Measurements from ENCODE around the gene TUNAR.

The TUNAR gene

DNA sequence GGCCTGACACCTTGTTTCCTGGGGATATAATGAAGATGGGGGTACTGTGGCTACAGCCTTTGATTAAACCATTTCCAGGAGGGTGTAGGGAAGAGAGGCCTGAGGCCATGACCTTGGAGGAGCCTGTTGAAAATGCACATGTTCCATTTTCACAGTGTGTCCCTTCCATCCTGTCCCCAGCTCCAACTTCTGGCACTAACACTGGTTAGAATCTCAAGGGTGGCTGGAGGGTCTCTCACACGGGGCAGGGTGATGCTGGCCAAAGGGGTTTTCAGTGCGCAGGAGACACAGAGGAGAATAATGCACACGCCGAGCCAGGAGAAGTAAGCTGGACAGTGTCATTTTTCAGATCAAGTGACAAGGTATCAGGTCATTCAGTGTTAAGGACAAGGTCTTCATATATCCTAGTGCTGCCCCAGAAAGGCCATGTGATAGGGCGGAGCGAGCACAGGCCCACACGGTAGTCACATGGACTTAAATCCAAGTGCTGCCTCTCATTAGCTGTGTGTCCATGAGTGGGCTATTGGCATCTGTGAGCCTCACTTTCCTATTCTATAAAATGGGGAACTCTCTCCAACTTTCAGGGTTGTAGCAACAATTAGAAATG lies 36.4 kb upstream of the TUNAR start:
- no peak for TF ChIP-seq ARNT (IDR thresholded peaks at IDR 0.05)
- DNase-seq (ENCODE audit: extremely low spot score): no peak
- CTCF ChIA-PET: no interaction called here
- POLR2A ChIA-PET: no interaction called here

DNA sequence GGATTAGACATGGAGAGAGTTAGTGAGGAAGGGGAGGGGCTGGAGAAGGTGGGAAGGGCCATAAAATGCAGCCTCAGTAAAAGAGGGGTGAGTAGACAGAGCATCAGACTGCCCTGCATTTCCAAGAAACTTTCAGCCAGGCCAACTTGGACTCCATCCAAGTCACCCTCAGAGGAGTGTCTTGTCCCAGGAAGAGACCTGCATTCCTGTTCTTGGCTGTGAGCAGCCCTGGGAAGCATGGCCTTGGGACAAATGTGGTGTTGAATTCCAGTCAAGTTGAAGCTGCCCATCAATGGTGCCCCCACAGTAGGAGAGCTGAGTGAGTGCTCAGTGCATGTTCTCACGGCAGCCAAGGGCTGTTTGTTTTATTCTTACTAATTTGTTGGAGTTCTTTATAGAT lies 35.0 kb upstream of the TUNAR start:
- no peak for TF ChIP-seq LEF1 (IDR thresholded peaks at IDR 0.05; ENCODE audit: borderline replicate concordance)
- no peak for TF ChIP-seq SUZ12 (IDR thresholded peaks at IDR 0.05)
- TF ChIP-seq FOXA1 (IDR thresholded peaks at IDR 0.05): no peak
- TF ChIP-seq HDGF (IDR thresholded peaks at IDR 0.05; ENCODE audit: borderline replicate concordance): no peak
- no peak for TF ChIP-seq ARNT (IDR thresholded peaks at IDR 0.05)
- TF ChIP-seq SP1 (IDR thresholded peaks at IDR 0.05): no peak
- TF ChIP-seq, protein P1, sequence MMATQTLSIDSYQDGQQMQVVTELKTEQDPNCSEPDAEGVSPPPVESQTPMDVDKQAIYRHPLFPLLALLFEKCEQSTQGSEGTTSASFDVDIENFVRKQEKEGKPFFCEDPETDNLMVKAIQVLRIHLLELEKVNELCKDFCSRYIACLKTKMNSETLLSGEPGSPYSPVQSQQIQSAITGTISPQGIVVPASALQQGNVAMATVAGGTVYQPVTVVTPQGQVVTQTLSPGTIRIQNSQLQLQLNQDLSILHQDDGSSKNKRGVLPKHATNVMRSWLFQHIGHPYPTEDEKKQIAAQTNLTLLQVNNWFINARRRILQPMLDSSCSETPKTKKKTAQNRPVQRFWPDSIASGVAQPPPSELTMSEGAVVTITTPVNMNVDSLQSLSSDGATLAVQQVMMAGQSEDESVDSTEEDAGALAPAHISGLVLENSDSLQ (IDR thresholded peaks at IDR 0.05): no peak
- TF ChIP-seq BHLHE40 (IDR thresholded peaks at IDR 0.05; ENCODE audit: borderline replicate concordance): no peak
- TF ChIP-seq NFRKB (IDR thresholded peaks at IDR 0.05): no peak
- TF ChIP-seq ZNF384 (IDR thresholded peaks at IDR 0.05): no peak
- TF ChIP-seq CTBP1 (IDR thresholded peaks at IDR 0.05; ENCODE audit: borderline replicate concordance): no peak
- no peak for TF ChIP-seq FOXM1 (IDR thresholded peaks at IDR 0.05; ENCODE audit: borderline replicate concordance)
- TF ChIP-seq ELF4 (IDR thresholded peaks at IDR 0.05): no peak
- TF ChIP-seq TARDBP (IDR thresholded peaks at IDR 0.05): no peak
- TF ChIP-seq FOXK2 (IDR thresholded peaks at IDR 0.05): no peak
- no peak for TF ChIP-seq L3MBTL2 (conservative IDR thresholded peaks at IDR 0.05)
- DNase-seq (ENCODE audit: extremely low spot score): no peak
- POLR2A ChIA-PET: no interaction called here
- CTCF ChIA-PET: no interaction called here

DNA sequence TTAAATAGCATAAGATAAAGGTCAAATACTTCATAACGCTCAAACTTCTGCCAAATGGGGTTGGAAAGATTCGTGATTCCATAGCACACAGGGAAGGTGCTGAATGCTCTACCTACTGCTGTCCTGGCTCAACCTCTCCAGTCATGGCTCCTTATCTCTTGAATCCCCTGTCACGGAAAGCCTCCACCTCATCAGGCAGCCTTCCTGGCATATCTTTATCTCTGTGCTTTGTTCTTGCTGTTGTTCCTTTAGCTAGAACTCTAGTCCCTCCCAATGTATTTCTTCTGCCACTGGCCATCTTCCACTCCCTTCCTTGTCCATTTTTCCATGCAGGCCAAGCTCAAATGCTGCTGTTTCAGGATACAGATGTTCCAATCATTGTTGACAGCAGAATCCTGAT lies 26.9 kb upstream of the TUNAR start:
- DNase-seq (ENCODE audit: extremely low spot score): no peak
- ChIA-PET POLR2A (no interaction called here), CTCF (no interaction called here)
- TF ChIP-seq LEF1 (IDR thresholded peaks at IDR 0.05; ENCODE audit: borderline replicate concordance): no peak
- TF ChIP-seq NFRKB (IDR thresholded peaks at IDR 0.05): no peak
- TF ChIP-seq L3MBTL2 (conservative IDR thresholded peaks at IDR 0.05): no peak
- no peak for TF ChIP-seq FOXM1 (IDR thresholded peaks at IDR 0.05; ENCODE audit: borderline replicate concordance)
- TF ChIP-seq FOXA1 (IDR thresholded peaks at IDR 0.05): no peak
- no peak for TF ChIP-seq TARDBP (IDR thresholded peaks at IDR 0.05)
- TF ChIP-seq ELF4 (IDR thresholded peaks at IDR 0.05): no peak
- TF ChIP-seq SUZ12 (IDR thresholded peaks at IDR 0.05): no peak
- no peak for TF ChIP-seq ZNF384 (IDR thresholded peaks at IDR 0.05)
- no peak for TF ChIP-seq CTBP1 (IDR thresholded peaks at IDR 0.05; ENCODE audit: borderline replicate concordance)
- no peak for TF ChIP-seq HDGF (IDR thresholded peaks at IDR 0.05; ENCODE audit: borderline replicate concordance)
- TF ChIP-seq SP1 (IDR thresholded peaks at IDR 0.05): no peak
- TF ChIP-seq FOXK2 (IDR thresholded peaks at IDR 0.05): no peak
- TF ChIP-seq, protein P1 (IDR thresholded peaks at IDR 0.05): no peak
- no peak for TF ChIP-seq ARNT (IDR thresholded peaks at IDR 0.05)
- no peak for TF ChIP-seq BHLHE40 (IDR thresholded peaks at IDR 0.05; ENCODE audit: borderline replicate concordance)

DNA sequence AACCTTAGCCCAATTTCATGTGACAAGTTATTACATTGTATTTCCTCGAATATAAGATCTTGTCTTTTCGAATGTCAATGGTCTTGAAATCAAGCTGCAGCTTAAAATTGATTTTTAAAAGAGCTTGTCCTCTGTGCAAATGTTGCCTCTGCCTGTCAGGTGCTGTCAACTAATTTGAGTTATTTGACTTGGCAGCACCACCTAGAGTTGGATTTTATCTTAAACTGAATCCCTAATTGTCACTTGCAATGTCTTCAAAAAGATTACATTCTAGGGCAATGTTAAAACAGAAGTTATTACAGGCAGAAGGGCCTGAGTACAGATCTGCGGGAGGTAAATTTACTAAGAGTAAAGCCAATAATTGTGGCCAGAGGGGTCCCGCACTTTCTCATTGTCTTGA lies 26.2 kb upstream of the TUNAR start:
- no peak for DNase-seq (ENCODE audit: extremely low spot score)
- TF ChIP-seq, protein P1 (IDR thresholded peaks at IDR 0.05): no peak
- no peak for TF ChIP-seq BHLHE40 (IDR thresholded peaks at IDR 0.05; ENCODE audit: borderline replicate concordance)
- ChIA-PET CTCF (no interaction called here), POLR2A (no interaction called here)

DNA sequence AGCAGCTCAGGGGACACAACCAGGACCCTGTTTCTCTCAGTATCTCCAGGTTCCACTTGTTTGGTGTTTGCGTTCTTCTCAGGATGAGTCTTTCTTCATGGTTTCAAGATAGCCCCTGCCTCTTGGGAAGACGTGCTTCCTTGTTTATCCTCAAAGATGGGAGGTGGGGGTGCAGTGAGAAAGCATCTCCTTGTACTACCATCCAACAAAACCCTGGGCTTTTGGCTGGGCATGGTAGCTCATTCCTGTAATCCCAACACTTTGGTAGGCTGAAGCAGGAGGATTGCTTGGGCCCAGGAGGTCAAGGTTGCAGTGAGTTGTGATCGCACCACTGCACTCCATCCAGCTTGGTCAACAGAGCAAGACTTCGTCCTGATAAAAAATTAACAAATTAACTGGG lies 21.0 kb upstream of the TUNAR start:
- ChIA-PET POLR2A (no interaction called here), CTCF (interaction anchor here (1.0 kb wide), 1 partner anchor 419 kb away, joined by 3 read pairs; no protein-coding TSS in a partner anchor)
- no peak for DNase-seq (ENCODE audit: extremely low spot score)
- no peak for TF ChIP-seq NFRKB (IDR thresholded peaks at IDR 0.05)
- no peak for TF ChIP-seq BHLHE40 (IDR thresholded peaks at IDR 0.05; ENCODE audit: borderline replicate concordance)
- no peak for TF ChIP-seq CTBP1 (IDR thresholded peaks at IDR 0.05; ENCODE audit: borderline replicate concordance)
- no peak for TF ChIP-seq ZNF384 (IDR thresholded peaks at IDR 0.05)
- TF ChIP-seq ELF4 (IDR thresholded peaks at IDR 0.05): no peak
- TF ChIP-seq FOXM1 (IDR thresholded peaks at IDR 0.05; ENCODE audit: borderline replicate concordance): no peak
- no peak for TF ChIP-seq SUZ12 (IDR thresholded peaks at IDR 0.05)
- no peak for TF ChIP-seq TARDBP (IDR thresholded peaks at IDR 0.05)
- TF ChIP-seq L3MBTL2 (conservative IDR thresholded peaks at IDR 0.05): no peak
- no peak for TF ChIP-seq SP1 (IDR thresholded peaks at IDR 0.05)

DNA sequence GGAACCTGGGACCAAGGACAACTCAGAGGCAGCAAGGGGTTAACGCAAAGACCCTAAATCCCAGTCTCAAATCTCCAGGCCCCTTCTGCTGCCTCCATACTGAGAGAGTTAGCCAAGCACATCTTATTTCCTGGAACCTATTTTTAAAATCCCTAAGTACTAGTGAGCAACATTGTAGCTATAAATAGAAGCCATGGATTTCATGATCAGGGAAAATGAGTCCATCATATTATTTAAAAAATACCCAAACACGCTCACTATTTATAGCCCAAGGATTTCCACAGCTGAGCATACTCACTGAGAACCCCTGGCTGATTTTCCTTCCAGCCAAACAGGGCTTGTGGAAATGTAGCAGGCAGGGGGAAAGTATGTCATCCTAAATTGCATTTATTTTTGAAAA lies 19.4 kb upstream of the TUNAR start:
- CTCF ChIA-PET: no interaction called here
- TF ChIP-seq FOXM1 (IDR thresholded peaks at IDR 0.05; ENCODE audit: borderline replicate concordance): no peak
- no peak for TF ChIP-seq L3MBTL2 (conservative IDR thresholded peaks at IDR 0.05)
- TF ChIP-seq BHLHE40 (IDR thresholded peaks at IDR 0.05; ENCODE audit: borderline replicate concordance): no peak
- TF ChIP-seq, protein P1 (IDR thresholded peaks at IDR 0.05): no peak
- no peak for TF ChIP-seq ELF4 (IDR thresholded peaks at IDR 0.05)
- no peak for TF ChIP-seq LEF1 (IDR thresholded peaks at IDR 0.05; ENCODE audit: borderline replicate concordance)
- no peak for TF ChIP-seq SP1 (IDR thresholded peaks at IDR 0.05)
- TF ChIP-seq FOXA1 (IDR thresholded peaks at IDR 0.05): no peak
- TF ChIP-seq SUZ12 (IDR thresholded peaks at IDR 0.05): no peak
- POLR2A ChIA-PET: no interaction called here
- DNase-seq (ENCODE audit: extremely low spot score): no peak
